C4-2B (cell line): Measurements from ENCODE around the gene RHBDF2.
A peak's percentile ranks its signal among the peaks of the same experiment; 100 is the strongest.

ENCODE experiments used
- ZFX ChIP-seq: fragments of 450-650 bp; IDR thresholded peaks from 2 replicates; pipeline ENCODE4 v1.6.1; 2017
- TF ChIP-seq, protein P1 (sequence below): fragments of 450-650 bp; conservative IDR thresholded peaks from 2 replicates; pipeline ENCODE4 v1.5.1; 2017; ENCODE audit warnings: mild to moderate bottlenecking

DNA sequence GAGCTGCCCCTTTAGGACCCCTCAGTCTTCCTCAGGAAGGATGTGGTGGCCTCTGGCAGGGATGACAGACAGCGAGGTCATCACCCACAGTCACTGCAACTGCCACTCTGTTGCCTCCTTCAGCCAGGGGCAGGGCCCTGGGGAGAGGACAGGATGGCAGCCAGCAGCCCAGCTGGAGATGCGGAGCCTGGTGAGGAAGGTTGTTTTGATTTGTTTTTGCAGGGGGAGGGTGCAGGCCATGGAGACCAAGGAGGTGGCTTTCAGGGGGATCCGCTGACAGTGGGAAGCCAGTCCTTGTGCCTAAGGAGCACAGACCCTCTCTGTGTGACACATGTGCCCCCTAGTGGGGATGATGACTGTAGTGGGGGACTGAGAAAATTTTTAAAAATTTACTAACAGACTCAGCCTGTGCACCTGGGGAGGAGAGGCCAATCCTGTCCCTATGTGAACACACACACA lies 46.0 kb upstream of the RHBDF2 start:
- TF ChIP-seq, protein P1, sequence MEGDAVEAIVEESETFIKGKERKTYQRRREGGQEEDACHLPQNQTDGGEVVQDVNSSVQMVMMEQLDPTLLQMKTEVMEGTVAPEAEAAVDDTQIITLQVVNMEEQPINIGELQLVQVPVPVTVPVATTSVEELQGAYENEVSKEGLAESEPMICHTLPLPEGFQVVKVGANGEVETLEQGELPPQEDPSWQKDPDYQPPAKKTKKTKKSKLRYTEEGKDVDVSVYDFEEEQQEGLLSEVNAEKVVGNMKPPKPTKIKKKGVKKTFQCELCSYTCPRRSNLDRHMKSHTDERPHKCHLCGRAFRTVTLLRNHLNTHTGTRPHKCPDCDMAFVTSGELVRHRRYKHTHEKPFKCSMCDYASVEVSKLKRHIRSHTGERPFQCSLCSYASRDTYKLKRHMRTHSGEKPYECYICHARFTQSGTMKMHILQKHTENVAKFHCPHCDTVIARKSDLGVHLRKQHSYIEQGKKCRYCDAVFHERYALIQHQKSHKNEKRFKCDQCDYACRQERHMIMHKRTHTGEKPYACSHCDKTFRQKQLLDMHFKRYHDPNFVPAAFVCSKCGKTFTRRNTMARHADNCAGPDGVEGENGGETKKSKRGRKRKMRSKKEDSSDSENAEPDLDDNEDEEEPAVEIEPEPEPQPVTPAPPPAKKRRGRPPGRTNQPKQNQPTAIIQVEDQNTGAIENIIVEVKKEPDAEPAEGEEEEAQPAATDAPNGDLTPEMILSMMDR = peak; percentile 84
- no peak for TF ChIP-seq ZFX
